BLaER1 (cell line): Measurements from ENCODE around the gene HEXIM2.

Source experiments
- H3K27ac ChIP-seq: shearing (Covaris generic); formaldehyde crosslinking; 2 replicates; pipeline ENCODE4 v1.8.1; 2022
- H3K27me3 ChIP-seq: shearing (Covaris generic); formaldehyde crosslinking; 2 replicates; pipeline ENCODE4 v1.8.1; 2022
- H3K36me3 ChIP-seq: shearing (Covaris generic); formaldehyde crosslinking; 2 replicates; pipeline ENCODE4 v1.8.1; 2022
- H3K4me1 ChIP-seq: shearing (Covaris generic); formaldehyde crosslinking; 2 replicates; pipeline ENCODE4 v1.8.1; 2022
- H3K4me2 ChIP-seq: shearing (Covaris generic); formaldehyde crosslinking; 2 replicates; pipeline ENCODE4 v1.8.1; 2022
- H3K4me3 ChIP-seq: shearing (Covaris generic); formaldehyde crosslinking; 2 replicates; pipeline ENCODE4 v1.8.1; 2022
- H3K9ac ChIP-seq: shearing (Covaris generic); formaldehyde crosslinking; 2 replicates; pipeline ENCODE4 v1.8.1; 2022
- H3K9me3 ChIP-seq: shearing (Covaris generic); formaldehyde crosslinking; 2 replicates; pipeline ENCODE4 v1.8.1; 2022
- H4K20me1 ChIP-seq: shearing (Covaris generic); formaldehyde crosslinking; 2 replicates; pipeline ENCODE4 v1.8.1; 2022
- Cebpa-rat ChIP-seq: shearing (Covaris generic); IDR thresholded peaks from 2 replicates; pipeline ENCODE4 v1.8.1; 2022

Gene HEXIM2

DNA sequence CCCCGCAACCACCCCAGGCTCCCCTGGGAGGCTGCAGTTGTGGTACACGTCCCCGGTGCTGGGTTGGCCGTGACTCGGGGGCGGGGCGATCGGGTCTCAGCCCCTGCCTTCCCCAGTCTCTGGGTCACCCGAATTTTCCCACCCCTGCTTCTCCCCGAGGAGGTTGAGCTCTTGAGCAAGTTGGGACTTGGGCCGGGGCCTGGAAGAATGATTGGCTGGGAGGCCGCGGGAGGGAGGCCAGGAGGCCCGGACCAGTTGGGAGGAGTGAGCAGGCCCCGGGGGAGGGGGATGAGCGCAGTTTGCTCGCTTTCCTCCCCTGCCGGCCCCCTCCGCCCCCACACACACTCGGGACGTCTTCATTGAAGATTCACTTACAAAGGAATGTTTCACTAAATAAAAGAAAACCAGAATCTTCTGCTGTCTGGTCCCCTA lies 17.9 kb upstream of the HEXIM2 start:
- peak overlapping the region; percentile 86 for H3K27ac ChIP-seq
- peak overlapping the region; percentile 80 for H3K9ac ChIP-seq
- H3K4me1 ChIP-seq: peaks cover 60% of the 10 kb centered on the region
- H4K20me1 ChIP-seq: peaks cover 3% of the 10 kb centered on the region
- peak overlapping the region; percentile 65 for H3K4me3 ChIP-seq
- H3K36me3 ChIP-seq: no peaks in the 10 kb centered on the region
- peak overlapping the region; percentile 98 for H3K4me2 ChIP-seq
- no peaks in the 10 kb centered on the region for H3K9me3 ChIP-seq
- H3K27me3 ChIP-seq: no peaks in the 10 kb centered on the region
- no peak for TF ChIP-seq Cebpa-rat

DNA sequence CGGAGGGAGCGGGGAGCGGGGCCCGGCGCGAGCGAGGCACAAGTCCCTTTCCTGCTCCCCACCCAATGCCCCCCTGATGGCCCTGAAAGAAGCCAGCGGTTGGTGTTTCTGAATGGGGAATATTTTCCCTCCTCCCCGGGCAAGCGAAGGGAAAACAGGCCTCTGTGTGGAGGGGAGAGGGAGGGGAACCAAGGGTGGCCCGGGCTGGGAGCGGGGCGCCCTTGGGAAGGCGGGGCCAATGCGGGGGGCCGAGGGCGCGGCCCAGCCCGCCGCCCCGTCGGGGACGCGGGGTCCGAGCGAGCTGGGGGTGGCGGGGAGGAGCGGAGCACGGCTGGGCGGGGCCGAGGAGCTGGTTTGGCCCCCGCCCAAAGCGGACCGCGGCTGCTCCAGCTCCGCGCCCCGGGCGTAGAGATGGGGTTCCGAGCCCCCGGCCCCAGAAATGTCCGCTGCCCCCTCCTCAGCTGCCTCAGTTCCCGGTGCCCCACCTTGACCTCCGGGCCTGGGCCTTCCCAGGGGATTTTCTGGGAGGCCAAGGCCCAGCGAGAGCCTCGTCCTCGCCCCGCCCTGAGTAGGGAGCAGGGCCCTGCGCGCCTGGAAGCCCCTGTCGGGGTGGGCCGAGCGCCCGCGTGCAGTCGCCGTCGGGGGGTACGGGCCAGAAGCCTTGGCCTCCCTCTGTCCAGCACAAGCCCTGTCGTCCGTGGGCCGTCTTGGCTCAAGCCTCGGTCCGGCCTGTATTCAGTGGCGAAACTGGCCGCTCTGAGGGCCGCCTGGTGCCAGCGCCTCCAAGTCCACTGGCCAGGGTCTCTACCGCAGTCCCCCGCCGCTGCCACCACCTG lies 17.3 kb upstream of the HEXIM2 start:
- Histone ChIP-seq H3K4me2 (peak overlapping the region; percentile 98), H3K4me3 (peak overlapping the region; percentile 65), H4K20me1 (peaks cover 9% of the 10 kb centered on the region), H3K36me3 (no peaks in the 10 kb centered on the region), H3K9ac (peak overlapping the region; percentile 80), H3K9me3 (no peaks in the 10 kb centered on the region), H3K4me1 (peaks cover 56% of the 10 kb centered on the region), H3K27me3 (no peaks in the 10 kb centered on the region), H3K27ac (peak overlapping the region; percentile 86)
- no peak for TF ChIP-seq Cebpa-rat

DNA sequence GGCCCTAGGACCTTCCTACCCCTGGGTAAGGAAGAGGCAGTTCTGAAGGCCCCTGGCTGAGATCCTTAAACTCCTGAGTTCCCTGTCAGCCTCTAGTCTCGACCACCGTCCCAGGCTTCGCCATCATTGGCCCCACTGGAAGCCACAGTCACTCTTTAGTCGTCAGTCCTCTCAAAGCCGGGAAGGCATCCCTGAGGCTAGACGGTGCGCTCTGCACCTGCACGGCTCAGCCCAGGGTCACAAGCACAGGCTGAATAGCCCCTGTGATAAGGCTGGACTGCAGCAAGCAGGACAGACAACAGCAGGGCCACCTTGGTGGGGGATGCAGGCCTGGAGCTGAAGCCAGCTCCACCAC lies 16.7 kb upstream of the HEXIM2 start:
- Histone ChIP-seq H3K9ac (peak overlapping the region; percentile 80), H3K9me3 (no peaks in the 10 kb centered on the region)

DNA sequence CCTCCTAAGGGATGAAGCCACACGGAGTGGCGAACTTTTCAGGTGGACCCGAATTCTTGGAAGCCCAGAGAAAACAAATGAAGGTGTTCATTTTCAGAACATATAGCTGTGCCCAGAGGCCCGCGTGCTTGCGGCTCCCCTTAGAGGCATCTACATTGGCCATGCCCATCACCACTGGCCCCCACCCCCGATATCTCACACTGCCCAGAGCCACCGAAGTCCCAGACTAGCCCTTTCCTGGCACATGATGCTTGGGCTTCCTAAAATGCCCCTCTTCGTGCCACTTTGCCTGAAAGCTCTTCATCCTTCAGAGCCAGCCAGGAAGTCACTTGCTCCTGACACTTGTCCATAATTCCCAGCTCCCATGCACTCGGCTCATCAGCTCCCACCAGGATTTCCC lies 15.5 kb upstream of the HEXIM2 start:
- Histone ChIP-seq H3K27ac (no peak overlapping the region), H3K27me3 (no peaks in the 10 kb centered on the region), H3K4me3 (no peak overlapping the region), H3K9me3 (no peaks in the 10 kb centered on the region), H3K4me1 (peaks cover 57% of the 10 kb centered on the region), H3K4me2 (peak overlapping the region; percentile 98), H4K20me1 (peaks cover 27% of the 10 kb centered on the region), H3K9ac (0 out of 2 replicates have a peak overlapping the region, but pooled peaks have one; percentile 94), H3K36me3 (no peaks in the 10 kb centered on the region)
- no peak for TF ChIP-seq Cebpa-rat

More for the DNA sequence above, 16.7 kb upstream of the HEXIM2 start:
- Histone ChIP-seq H3K4me2 (peak overlapping the region; percentile 98), H3K27ac (peak overlapping the region; percentile 86), H4K20me1 (peaks cover 15% of the 10 kb centered on the region), H3K36me3 (no peaks in the 10 kb centered on the region), H3K27me3 (no peaks in the 10 kb centered on the region), H3K4me3 (peak overlapping the region; percentile 65), H3K4me1 (peaks cover 50% of the 10 kb centered on the region)
- TF ChIP-seq Cebpa-rat: no peak

DNA sequence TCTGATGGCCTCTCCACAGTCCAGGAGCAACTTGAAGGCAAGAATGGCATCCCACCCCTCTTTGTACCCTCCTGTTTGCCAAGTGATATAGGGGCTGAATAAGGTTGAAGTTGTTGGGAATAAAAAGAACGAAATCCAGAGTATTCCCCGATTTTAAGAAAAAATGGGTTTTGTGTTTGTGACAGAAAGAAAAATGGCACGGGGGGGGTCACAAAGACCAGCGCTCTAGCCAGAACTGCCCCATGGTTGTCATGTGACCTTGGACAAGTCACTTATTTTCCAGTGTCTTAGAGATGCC lies 15.1 kb upstream of the HEXIM2 start:
- Histone ChIP-seq H3K27me3 (no peaks in the 10 kb centered on the region), H4K20me1 (peaks cover 30% of the 10 kb centered on the region), H3K36me3 (no peaks in the 10 kb centered on the region), H3K27ac (peak overlapping the region; percentile 99), H3K9ac (peak overlapping the region; percentile 94), H3K4me2 (peak overlapping the region; percentile 98), H3K4me3 (peak overlapping the region; percentile 68), H3K9me3 (no peaks in the 10 kb centered on the region), H3K4me1 (peaks cover 61% of the 10 kb centered on the region)
- no peak for TF ChIP-seq Cebpa-rat

DNA sequence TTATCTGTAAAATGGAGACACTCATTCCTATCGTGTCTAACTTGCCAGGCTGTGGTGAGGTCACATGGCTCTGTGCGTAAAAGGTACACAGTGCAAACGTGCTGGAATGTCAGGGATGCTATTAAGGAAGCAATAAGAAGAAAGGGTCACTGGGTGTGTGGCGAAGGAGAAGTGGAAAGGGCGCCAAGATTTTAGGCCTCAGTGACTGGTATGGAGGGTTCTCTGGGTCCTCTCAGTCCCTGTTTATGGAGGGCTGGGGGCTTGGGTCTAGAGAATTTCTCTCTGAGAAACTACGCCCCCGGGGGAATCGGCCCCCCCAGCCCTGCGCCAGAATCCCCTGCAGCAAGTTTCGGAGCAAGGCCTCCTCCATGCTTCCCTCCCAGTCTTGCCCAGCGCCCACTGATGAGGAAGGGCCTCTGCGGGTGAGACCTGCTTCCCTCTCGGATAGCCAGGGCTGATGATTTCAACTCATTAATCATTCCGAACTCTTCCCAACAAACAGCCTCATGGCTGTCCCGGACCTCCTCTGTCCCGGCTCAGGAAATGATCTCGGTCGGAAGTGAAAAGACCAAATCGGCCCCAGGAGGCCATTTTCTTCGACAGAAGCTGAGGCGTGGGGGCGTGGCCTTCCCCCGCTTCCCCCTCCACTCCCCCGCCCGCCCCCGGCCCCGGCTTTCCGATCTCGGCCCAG lies 14.6 kb upstream of the HEXIM2 start:
- Histone ChIP-seq H3K27me3 (no peaks in the 10 kb centered on the region), H4K20me1 (peaks cover 34% of the 10 kb centered on the region), H3K36me3 (no peaks in the 10 kb centered on the region), H3K4me2 (peak overlapping the region; percentile 98), H3K4me3 (peak overlapping the region; percentile 68), H3K4me1 (peaks cover 65% of the 10 kb centered on the region), H3K9me3 (no peaks in the 10 kb centered on the region), H3K9ac (peak overlapping the region; percentile 94), H3K27ac (peak overlapping the region; percentile 99)
- TF ChIP-seq Cebpa-rat: no peak

DNA sequence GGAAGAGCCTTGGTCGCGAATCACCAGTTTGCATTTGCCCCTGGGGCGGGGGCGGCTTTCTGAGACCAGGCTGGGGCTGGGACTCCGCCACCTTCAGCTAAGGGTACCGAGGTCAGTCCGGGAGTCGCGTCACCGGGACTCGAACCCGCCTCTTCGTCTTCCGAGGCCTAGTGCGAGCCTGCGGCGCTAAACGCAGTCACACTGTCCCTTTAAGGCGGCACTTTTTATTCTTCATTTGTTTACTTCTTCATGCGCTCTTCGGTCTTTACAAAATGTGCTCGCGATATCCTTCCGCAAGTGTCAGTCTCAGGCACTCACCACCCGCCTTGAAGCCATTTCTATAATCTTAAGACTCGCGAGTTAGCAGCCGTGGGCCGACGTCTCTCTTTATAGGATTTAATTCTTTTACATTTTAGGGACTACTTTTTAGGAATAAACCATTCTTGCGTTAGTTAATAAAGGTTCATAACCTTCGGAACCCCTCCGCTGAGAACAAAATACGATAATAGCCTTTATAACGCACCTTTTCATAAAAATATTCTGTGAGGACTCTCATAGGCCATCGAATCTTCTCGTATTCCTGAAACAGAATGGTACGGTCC lies 14.0 kb upstream of the HEXIM2 start:
- no peak for TF ChIP-seq Cebpa-rat
- peak overlapping the region; percentile 99 for H3K27ac ChIP-seq
- H3K36me3 ChIP-seq: no peaks in the 10 kb centered on the region
- H3K4me2 ChIP-seq: peak overlapping the region; percentile 98
- peak overlapping the region; percentile 68 for H3K4me3 ChIP-seq
- H3K9ac ChIP-seq: peak overlapping the region; percentile 94
- no peaks in the 10 kb centered on the region for H3K27me3 ChIP-seq
- no peaks in the 10 kb centered on the region for H3K9me3 ChIP-seq
- H3K4me1 ChIP-seq: peaks cover 62% of the 10 kb centered on the region
- peaks cover 34% of the 10 kb centered on the region for H4K20me1 ChIP-seq

DNA sequence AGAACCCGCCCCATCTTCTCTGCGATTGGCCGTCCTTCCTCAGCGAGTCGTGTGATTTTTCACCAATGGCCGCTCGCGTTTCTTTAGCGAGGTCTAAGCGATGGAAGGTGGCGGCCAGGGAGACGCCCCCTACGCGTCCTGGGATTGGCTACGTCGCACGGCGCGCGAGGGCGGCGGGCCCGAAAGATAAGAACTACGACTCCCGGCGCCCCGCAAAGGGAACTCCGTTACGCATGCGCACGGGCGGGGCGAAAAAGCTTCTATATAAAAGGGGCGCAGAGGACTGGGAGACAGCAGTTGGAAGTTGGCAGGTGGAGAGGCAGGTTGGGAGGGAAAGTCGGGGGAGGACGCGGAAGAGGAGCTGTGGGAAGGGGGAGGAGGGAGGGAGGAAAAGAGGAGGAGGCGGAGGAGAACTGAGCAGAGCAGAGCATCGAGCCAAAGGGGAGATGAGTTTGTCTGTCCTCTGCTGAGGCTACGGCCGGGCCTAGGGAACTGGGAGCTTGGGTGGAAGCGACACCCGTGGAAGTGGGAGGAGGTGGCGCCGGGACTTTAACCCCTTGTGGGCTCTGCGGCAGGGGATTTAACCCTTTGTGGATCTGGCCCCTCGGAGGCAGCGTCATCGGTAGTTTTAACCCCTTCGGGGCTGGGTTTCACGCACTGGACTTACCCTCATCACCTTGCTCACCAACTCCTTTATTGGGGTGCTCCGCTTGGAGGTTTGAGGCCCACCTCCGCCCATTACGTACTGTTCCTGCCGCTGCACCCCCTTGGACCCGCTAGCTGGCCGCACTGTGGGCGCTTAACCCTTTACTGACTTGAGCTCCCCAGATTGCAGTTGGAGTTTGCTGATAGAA lies 13.3 kb upstream of the HEXIM2 start, which contains the start of gene HEXIM1:
Gene HEXIM1 (plus strand): TSS at position 293 of the 854 bp plus-strand sequence. CDS start 716 bp downstream, outside the sequence.
- peak within 1 kb of the TSS; percentile 98 for H3K4me2 ChIP-seq
- no peak for TF ChIP-seq Cebpa-rat
- no peaks in the 10 kb centered on the region for H3K9me3 ChIP-seq
- peak within 1 kb of the TSS; percentile 83 for H3K4me3 ChIP-seq
- no peaks in the 10 kb centered on the region for H3K36me3 ChIP-seq
- H3K9ac ChIP-seq: peak within 1 kb of the TSS; percentile 94
- no peaks in the 10 kb centered on the region for H3K27me3 ChIP-seq
- peak within 1 kb of the TSS; percentile 99 for H3K27ac ChIP-seq
- H3K4me1 ChIP-seq: peaks cover 55% of the 10 kb centered on the region
- H4K20me1 ChIP-seq: peaks cover 34% of the 10 kb centered on the region

DNA sequence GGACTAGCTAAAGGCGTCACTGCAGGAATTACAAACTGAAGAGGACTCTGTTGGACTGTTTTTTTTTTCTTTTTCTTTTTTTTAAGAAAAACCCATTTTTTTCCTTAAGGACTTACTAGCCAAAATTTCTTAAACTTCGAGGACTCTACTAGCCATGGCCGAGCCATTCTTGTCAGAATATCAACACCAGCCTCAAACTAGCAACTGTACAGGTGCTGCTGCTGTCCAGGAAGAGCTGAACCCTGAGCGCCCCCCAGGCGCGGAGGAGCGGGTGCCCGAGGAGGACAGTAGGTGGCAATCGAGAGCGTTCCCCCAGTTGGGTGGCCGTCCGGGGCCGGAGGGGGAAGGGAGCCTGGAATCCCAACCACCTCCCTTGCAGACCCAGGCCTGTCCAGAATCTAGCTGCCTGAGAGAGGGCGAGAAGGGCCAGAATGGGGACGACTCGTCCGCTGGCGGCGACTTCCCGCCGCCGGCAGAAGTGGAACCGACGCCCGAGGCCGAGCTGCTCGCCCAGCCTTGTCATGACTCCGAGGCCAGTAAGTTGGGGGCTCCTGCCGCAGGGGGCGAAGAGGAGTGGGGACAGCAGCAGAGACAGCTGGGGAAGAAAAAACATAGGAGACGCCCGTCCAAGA lies 12.5 kb upstream of the HEXIM2 start:
- no peak for TF ChIP-seq Cebpa-rat
- peaks cover 34% of the 10 kb centered on the region for H4K20me1 ChIP-seq
- peak overlapping the region; percentile 85 for H3K9ac ChIP-seq
- peak overlapping the region; percentile 79 for H3K27ac ChIP-seq
- no peaks in the 10 kb centered on the region for H3K9me3 ChIP-seq
- no peaks in the 10 kb centered on the region for H3K27me3 ChIP-seq
- H3K36me3 ChIP-seq: no peaks in the 10 kb centered on the region
- peak overlapping the region; percentile 83 for H3K4me3 ChIP-seq
- peaks cover 47% of the 10 kb centered on the region for H3K4me1 ChIP-seq
- peak overlapping the region; percentile 95 for H3K4me2 ChIP-seq
